Erythroblast (primary cell): ENCODE measurements around the gene HSD11B2.

ENCODE experiments used
- GATA1 ChIP-seq: IDR thresholded peaks from 2 replicates; pipeline ENCODE4 v1.6.1; 2011; ENCODE audit warnings: low read depth, mild to moderate bottlenecking, control low read depth, low read length, moderate library complexity
- POLR2A ChIP-seq: IDR thresholded peaks from 2 replicates; pipeline ENCODE4 v1.6.1; 2011; ENCODE audit warnings: mild to moderate bottlenecking, low read length

DNA sequence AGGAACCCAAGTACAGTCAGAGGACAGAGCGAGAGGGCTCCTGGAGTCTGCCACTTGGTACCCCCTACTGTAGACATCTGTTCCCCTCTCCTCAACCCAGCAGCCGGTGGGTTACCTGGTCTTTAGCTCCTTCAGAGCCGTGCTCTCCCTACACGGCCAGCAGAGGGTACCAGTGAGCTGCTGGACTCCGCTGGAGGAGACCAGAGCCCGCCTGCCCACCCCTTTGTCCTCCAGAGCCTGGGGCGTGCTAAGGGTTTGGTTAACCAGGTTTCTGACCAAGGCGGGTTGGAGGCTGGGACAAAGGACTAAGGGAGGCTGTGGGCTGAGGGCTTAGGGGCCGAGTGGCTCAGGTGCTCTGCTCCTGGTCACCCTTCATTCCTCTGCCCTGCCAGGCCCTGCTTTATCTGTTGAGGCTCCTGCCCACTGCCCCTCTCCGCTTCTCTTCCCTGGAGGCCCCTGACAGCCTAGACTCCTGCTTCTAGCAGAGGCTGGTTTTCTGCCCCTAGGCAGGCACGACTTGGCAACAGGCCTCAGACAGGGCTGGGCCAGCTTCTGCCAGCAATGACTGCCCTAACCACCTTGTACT is 2.7 kb upstream of the HSD11B2 start:
- TF ChIP-seq POLR2A = no peak
- no peak for TF ChIP-seq GATA1
